Measurements from ENCODE around the gene PRKX.
"Not testable (repeated sequence)": the region's sequence is repeated elsewhere in the genome, so short reads cannot be mapped to it uniquely, and the experiment has no call there.

PRKX gene

GRCh38 chrX:3639858-3640631 is 73.4 kb downstream of the PRKX start:
- DNase-seq: not testable (repeated sequence)

GRCh38 chrX:3639236-3639635 is 74.2 kb downstream of the PRKX start:
- DNase-seq: no peak

- DNase-seq: no peak
Measured at GRCh38 chrX:3638280-3638873, 75.1 kb downstream of the PRKX start.

- DNase-seq: no peak
Measured at GRCh38 chrX:3636803-3637202, 76.6 kb downstream of the PRKX start.

GRCh38 chrX:3631196-3631595 is 82.3 kb downstream of the PRKX start:
- no peak for DNase-seq

- no peak for DNase-seq
Measured at GRCh38 chrX:3627594-3627993, 85.9 kb downstream of the PRKX start.

GRCh38 chrX:3621414-3621813 is 92.0 kb downstream of the PRKX start:
- no peak for DNase-seq

GRCh38 chrX:3611744-3612143 is 101.7 kb downstream of the PRKX start:
- DNase-seq: not testable (repeated sequence)

GRCh38 chrX:3609810-3610209 is 103.6 kb downstream of the PRKX start:
- no peak for DNase-seq

GRCh38 chrX:3603026-3603661 is 110.3 kb downstream of the PRKX start:
- no peak for DNase-seq

- no peak for DNase-seq
Measured at GRCh38 chrX:3599802-3600430, 113.5 kb downstream of the PRKX start.

GRCh38 chrX:3598709-3599108 is 114.7 kb downstream of the PRKX start:
- DNase-seq: no peak

GRCh38 chrX:3598046-3598605 is 115.3 kb downstream of the PRKX start:
- DNase-seq: no peak

- DNase-seq: no peak
Measured at GRCh38 chrX:3592184-3592583, 121.3 kb downstream of the PRKX start.

- no peak for DNase-seq
Measured at GRCh38 chrX:3589474-3589873, 124.0 kb downstream of the PRKX start.

GRCh38 chrX:3585719-3586118 is 127.7 kb downstream of the PRKX start:
- peak; percentile 5 for DNase-seq

- no peak for DNase-seq
Measured at GRCh38 chrX:3584415-3584996, 128.9 kb downstream of the PRKX start.

GRCh38 chrX:3582451-3582850 is 131.0 kb downstream of the PRKX start:
- no peak for DNase-seq

GRCh38 chrX:3581609-3582108 is 131.8 kb downstream of the PRKX start:
- DNase-seq: no peak

GRCh38 chrX:3577551-3577950 is 135.9 kb downstream of the PRKX start:
- no peak for DNase-seq

- no peak for DNase-seq
Measured at GRCh38 chrX:3576886-3577501, 136.5 kb downstream of the PRKX start.

- no peak for DNase-seq
Measured at GRCh38 chrX:3567686-3568085, 145.8 kb downstream of the PRKX start.
